IMR-90 (cell line): ENCODE data around the gene G6PC2. TPM values are rescaled to one million over a fixed set of nuclear protein-coding genes. Genes with fewer than 3 reads are reported as not detected.

Experiments
- ATAC-seq: fragments of 200-7000 bp; cut with Tn5 transposase; 2 replicates; pipeline ENCODE4 v1.9.1; 2020; ENCODE audit warnings: low read depth, mild to moderate bottlenecking, moderate library complexity
- Bru-seq: library from RNA; stranded (reverse); fragments of 400-500 nt; gene quantifications from one replicate; lab custom pipeline; 2021; lab: Mats Ljungman, UMichigan
- BruChase-seq, 2 experiments: library from RNA; stranded (reverse); fragments of 400-500 nt; gene quantifications; one replicate each; lab custom pipeline; 2021; lab: Mats Ljungman, UMichigan
- BruUV-seq: library from RNA; stranded (reverse); fragments of 400-500 nt; replicated peaks from 2 replicates; lab custom pipeline; 2021; lab: Mats Ljungman, UMichigan
- CTCF ChIA-PET: fragments of 300-600 bp; formaldehyde crosslinking; extraction: SDS; loops from one replicate; lab custom pipeline; 2021; ENCODE audit warnings: antibody characterized with exemption; lab: Yijun Ruan, JAX
- POLR2A ChIA-PET: fragments of 300-600 bp; sonication (Branson Sonifier 250); formaldehyde crosslinking; loops from one replicate; lab custom pipeline; 2022; ENCODE audit warnings: antibody characterized with exemption; ENCODE audit not compliant: unreplicated experiment; lab: Charles Lee
- DNase-seq: peaks from one replicate; pipeline ENCODE4 v3.0.0; 2013
- H2AFZ ChIP-seq: replicated peaks from 2 replicates; pipeline ENCODE3; 2013; ENCODE audit warnings: low read length, mild to moderate bottlenecking; ENCODE audit not compliant: poor library complexity
- H2AK5ac ChIP-seq: 2 replicates; pipeline ENCODE4 v1.6.1; 2013; ENCODE audit warnings: low read depth, low read length, inconsistent platforms
- H2AK9ac ChIP-seq: replicated peaks from 2 replicates; pipeline ENCODE3; 2013; ENCODE audit warnings: mild to moderate bottlenecking, low read depth, low read length, moderate library complexity; ENCODE audit not compliant: poor library complexity
- H2BK120ac ChIP-seq: 2 replicates; pipeline ENCODE4 v1.6.1; 2013; ENCODE audit warnings: low read depth, low read length, inconsistent platforms
- H2BK15ac ChIP-seq: 3 replicates; pipeline ENCODE4 v1.6.1; 2013; ENCODE audit warnings: low read depth, low read length, inconsistent platforms
- H2BK20ac ChIP-seq: 2 replicates; pipeline ENCODE4 v1.6.1; 2013; ENCODE audit warnings: low read depth, mild to moderate bottlenecking, inconsistent platforms, low read length, moderate library complexity
- H2BK5ac ChIP-seq: 2 replicates; pipeline ENCODE4 v1.6.1; 2013; ENCODE audit warnings: mild to moderate bottlenecking, low read depth, low read length, inconsistent platforms; ENCODE audit not compliant: poor library complexity, severe bottlenecking
- H3K14ac ChIP-seq: replicated peaks from 2 replicates; pipeline ENCODE4 v1.6.1; 2013; ENCODE audit warnings: low read depth, low read length, inconsistent platforms
- H3K18ac ChIP-seq: 2 replicates; pipeline ENCODE4 v1.6.1; 2013; ENCODE audit warnings: low read depth, low read length, control low read depth
- H3K23ac ChIP-seq: 2 replicates; pipeline ENCODE4 v1.6.1; 2013; ENCODE audit warnings: low read depth, low read length, inconsistent platforms
- H3K27ac ChIP-seq: 2 replicates; pipeline ENCODE4 v1.5.1; 2013; ENCODE audit warnings: mild to moderate bottlenecking, control low read depth, low read length; ENCODE audit not compliant: insufficient read depth
- H3K27me3 ChIP-seq: 2 replicates; pipeline ENCODE4 v1.6.1; 2013; ENCODE audit warnings: low read length; ENCODE audit not compliant: control insufficient read depth, insufficient read depth
- H3K36me3 ChIP-seq: 2 replicates; pipeline ENCODE4 v1.6.1; 2013; ENCODE audit warnings: low read length, mixed read lengths; ENCODE audit not compliant: control insufficient read depth, insufficient read depth
- H3K4ac ChIP-seq: 2 replicates; pipeline ENCODE4 v1.6.1; 2013; ENCODE audit warnings: low read depth, low read length, inconsistent platforms
- H3K4me1 ChIP-seq: 2 replicates; pipeline ENCODE4 v1.6.1; 2013; ENCODE audit warnings: low read length, mixed read lengths; ENCODE audit not compliant: control insufficient read depth, insufficient read depth
- H3K4me2 ChIP-seq: 2 replicates; pipeline ENCODE4 v1.6.1; 2013; ENCODE audit warnings: low read depth, mild to moderate bottlenecking, control low read depth, low read length, moderate library complexity
- H3K4me3 ChIP-seq: 2 replicates; pipeline ENCODE4 v1.5.1; 2013; ENCODE audit warnings: low read depth, mild to moderate bottlenecking, control low read depth, low read length, moderate library complexity; ENCODE audit not compliant: insufficient read depth
- H3K56ac ChIP-seq: 2 replicates; pipeline ENCODE4 v1.6.1; 2013; ENCODE audit warnings: low read length, inconsistent platforms; ENCODE audit not compliant: insufficient read depth; ENCODE audit errors: extremely low read depth
- H3K79me1 ChIP-seq, 2 experiments: 2 replicates each; pipeline ENCODE4 v1.6.1; 2013; ENCODE audit warnings: low read length in 2 of 2, inconsistent platforms in 1 of 2, low read depth in 1 of 2
- H3K9ac ChIP-seq: 2 replicates; pipeline ENCODE4 v1.6.1; 2013; ENCODE audit warnings: low read depth, low read length, control low read depth
- H3K9me1 ChIP-seq: 2 replicates; pipeline ENCODE4 v1.6.1; 2013; ENCODE audit warnings: low read length, inconsistent platforms; ENCODE audit not compliant: insufficient read depth
- H3K9me3 ChIP-seq: 2 replicates; pipeline ENCODE4 v1.6.1; 2013; ENCODE audit warnings: low read length; ENCODE audit not compliant: control insufficient read depth, insufficient read depth
- H4K20me1 ChIP-seq: 2 replicates; pipeline ENCODE4 v1.6.1; 2013; ENCODE audit warnings: low read length, inconsistent platforms; ENCODE audit not compliant: insufficient read depth
- H4K5ac ChIP-seq: 2 replicates; pipeline ENCODE4 v1.6.1; 2013; ENCODE audit warnings: mild to moderate bottlenecking, low read depth, low read length, control low read depth
- H4K8ac ChIP-seq, 2 experiments: 2 replicates each; pipeline ENCODE4 v1.6.1; 2013; ENCODE audit warnings: low read depth in 2 of 2, low read length in 2 of 2, control low read depth in 1 of 2, inconsistent platforms in 1 of 2
- H4K91ac ChIP-seq: 2 replicates; pipeline ENCODE4 v1.6.1; 2013; ENCODE audit warnings: low read depth, low read length, inconsistent platforms; ENCODE audit not compliant: insufficient read depth
- BHLHE40 ChIP-seq: fragments of 150-350 bp; IDR thresholded peaks from 2 replicates; pipeline ENCODE4 v1.6.1; 2016; ENCODE audit warnings: mild to moderate bottlenecking, low read depth, low read length
- CEBPB ChIP-seq: IDR thresholded peaks from 2 replicates; pipeline ENCODE4 v1.6.1; 2012; ENCODE audit warnings: low read depth, low read length, improper control_type of control experiment
- NFE2L2 ChIP-seq: fragments of 150-350 bp; IDR thresholded peaks from 2 replicates; pipeline ENCODE4 v1.6.1; 2016; ENCODE audit warnings: low read depth, mild to moderate bottlenecking, low read length
- POLR2A ChIP-seq: IDR thresholded peaks from 2 replicates; pipeline ENCODE4 v1.6.1; 2012; ENCODE audit warnings: mild to moderate bottlenecking, low read depth, low read length
- RAD21 ChIP-seq: IDR thresholded peaks from 2 replicates; pipeline ENCODE4 v1.6.1; 2012; ENCODE audit warnings: low read length, improper control_type of control experiment
- WGBS, 2 experiments: methylation state at CpG; one replicate each; pipeline versions ENCODE4 v1.1.5 to v1.1.7; 2013; ENCODE audit warnings: missing lambda C conversion rate in 2 of 2; ENCODE audit not compliant: insufficient read length in 1 of 2; ENCODE audit errors: extremely low coverage in 2 of 2; 5-methylcytosine and 5-hydroxymethylcytosine counted together
- dilution Hi-C: fragments of 300-500 bp; cut with HindIII; formaldehyde crosslinking; loops from one replicate; pipeline ENCODE4 v1.14.3; 2018; ENCODE audit warnings: low sequenced_read_pairs; ENCODE audit not compliant: unreplicated experiment
- in situ Hi-C: fragments of 300-500 bp; cut with MboI; formaldehyde crosslinking; loops from 3 replicates; pipeline ENCODE4 v1.14.3; 2019; ENCODE audit warnings: low sequenced_read_pairs, inconsistent platforms, mixed read lengths
- intact Hi-C: fragments of 100-400 bp; cut with micrococcal nuclease; formaldehyde crosslinking; loops from 2 replicates; pipeline ENCODE4 v1.10.0; 2022
- long read RNA-seq: library from polyadenylated mRNA; unstranded; transcript quantifications from one replicate; pipeline ENCODE4 v2.0.0, GENCODE V29; 2021; ENCODE audit not compliant: unreplicated experiment
- polyA plus RNA-seq, 3 experiments: library from polyadenylated mRNA; depleted of rRNA; stranded (reverse); fragments of >200 nt; gene quantifications; 2 replicates each; pipeline ENCODE4 v1.2.3, GENCODE V29; 2012; ENCODE audit warnings: low replicate concordance in 1 of 3
- total RNA-seq: library from RNA; depleted of rRNA; stranded (reverse); fragments of >200 nt; gene quantifications from 2 replicates; pipeline ENCODE4 v1.2.3, GENCODE V29; 2012; rRNA removed
- TF ChIP-seq, protein P1 (sequence below): conservative IDR thresholded peaks from 2 replicates; pipeline ENCODE4 v1.5.1; 2012; ENCODE audit warnings: mild to moderate bottlenecking, low read depth, low read length, improper control_type of control experiment

The G6PC2 gene, protein sequence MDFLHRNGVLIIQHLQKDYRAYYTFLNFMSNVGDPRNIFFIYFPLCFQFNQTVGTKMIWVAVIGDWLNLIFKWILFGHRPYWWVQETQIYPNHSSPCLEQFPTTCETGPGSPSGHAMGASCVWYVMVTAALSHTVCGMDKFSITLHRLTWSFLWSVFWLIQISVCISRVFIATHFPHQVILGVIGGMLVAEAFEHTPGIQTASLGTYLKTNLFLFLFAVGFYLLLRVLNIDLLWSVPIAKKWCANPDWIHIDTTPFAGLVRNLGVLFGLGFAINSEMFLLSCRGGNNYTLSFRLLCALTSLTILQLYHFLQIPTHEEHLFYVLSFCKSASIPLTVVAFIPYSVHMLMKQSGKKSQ
- total RNA-seq (not detected in 2 replicates), polyA plus RNA-seq (2012; rRNA removed) (not detected in 2 replicates), Bru-seq, nascent RNA (not detected), BruChase-seq, experiment 1, labeled RNA remaining after a 6-hour chase (not detected), BruChase-seq, experiment 2, labeled RNA remaining after a 2-hour chase (not detected)
- not detected in 2 replicates for polyA plus RNA-seq (2012; cell fraction: cytosol; rRNA removed)
- not detected in 2 replicates for polyA plus RNA-seq (2012; cell fraction: nucleus; rRNA removed; ENCODE audit: low replicate concordance)
- long read RNA-seq, result 0 reads

DNA sequence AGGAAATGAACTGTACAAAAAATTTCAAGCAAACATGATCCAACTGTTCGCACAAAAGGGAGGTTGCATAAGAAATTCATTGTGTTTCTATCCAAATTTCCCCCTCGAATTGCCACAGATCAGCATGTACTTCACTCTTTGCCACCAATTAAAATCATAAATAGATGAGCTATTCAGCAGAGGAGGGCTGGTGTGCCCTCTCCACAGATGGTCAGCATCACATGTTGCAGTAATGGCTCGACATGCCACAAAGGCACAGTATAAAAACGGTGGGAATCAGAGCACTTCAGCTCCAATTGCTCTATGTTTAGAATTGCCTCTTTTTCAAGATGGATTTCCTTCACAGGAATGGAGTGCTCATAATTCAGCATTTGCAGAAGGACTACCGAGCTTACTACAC lies at the start of gene G6PC2:
G6PC2 (plus strand) TSS at position 289 of the 400 bp plus-strand sequence; CDS start at position 330, 41 bp downstream.
- WGBS, 2 experiments, result 49% methylated on average over 2 of the region's 5 CpGs; no CpG with 5 or more reads in 1 of the 2 experiments
- H2BK120ac ChIP-seq, result no peak within 1 kb of the TSS
- H3K18ac ChIP-seq, result no peak within 1 kb of the TSS
- H3K27ac ChIP-seq, result no peak within 1 kb of the TSS
- no peak within 1 kb of the TSS for H3K4ac ChIP-seq
- dilution Hi-C loops (no loop called here), intact Hi-C loops (no loop called here), in situ Hi-C loops (no loop called here)
- H2AFZ ChIP-seq, result no peak within 1 kb of the TSS
- H2AK5ac ChIP-seq, result no peak within 1 kb of the TSS
- no peak within 1 kb of the TSS for H4K5ac ChIP-seq
- CTCF ChIA-PET, result no interaction called here
- H2BK20ac ChIP-seq, result no peak within 1 kb of the TSS
- no peak within 1 kb of the TSS for H3K23ac ChIP-seq
- no peaks in the 10 kb centered on the region for H3K9me3 ChIP-seq
- H4K91ac ChIP-seq, result no peak within 1 kb of the TSS
- no peak within 1 kb of the TSS for H3K4me2 ChIP-seq
- TF ChIP-seq RAD21, result no peak
- no peak for TF ChIP-seq POLR2A
- TF ChIP-seq CEBPB, result no peak
- TF ChIP-seq BHLHE40, result no peak
- no peak for TF ChIP-seq NFE2L2
- TF ChIP-seq, protein P1, sequence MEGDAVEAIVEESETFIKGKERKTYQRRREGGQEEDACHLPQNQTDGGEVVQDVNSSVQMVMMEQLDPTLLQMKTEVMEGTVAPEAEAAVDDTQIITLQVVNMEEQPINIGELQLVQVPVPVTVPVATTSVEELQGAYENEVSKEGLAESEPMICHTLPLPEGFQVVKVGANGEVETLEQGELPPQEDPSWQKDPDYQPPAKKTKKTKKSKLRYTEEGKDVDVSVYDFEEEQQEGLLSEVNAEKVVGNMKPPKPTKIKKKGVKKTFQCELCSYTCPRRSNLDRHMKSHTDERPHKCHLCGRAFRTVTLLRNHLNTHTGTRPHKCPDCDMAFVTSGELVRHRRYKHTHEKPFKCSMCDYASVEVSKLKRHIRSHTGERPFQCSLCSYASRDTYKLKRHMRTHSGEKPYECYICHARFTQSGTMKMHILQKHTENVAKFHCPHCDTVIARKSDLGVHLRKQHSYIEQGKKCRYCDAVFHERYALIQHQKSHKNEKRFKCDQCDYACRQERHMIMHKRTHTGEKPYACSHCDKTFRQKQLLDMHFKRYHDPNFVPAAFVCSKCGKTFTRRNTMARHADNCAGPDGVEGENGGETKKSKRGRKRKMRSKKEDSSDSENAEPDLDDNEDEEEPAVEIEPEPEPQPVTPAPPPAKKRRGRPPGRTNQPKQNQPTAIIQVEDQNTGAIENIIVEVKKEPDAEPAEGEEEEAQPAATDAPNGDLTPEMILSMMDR, result no peak
- 0 out of 2 replicates have a peak, but pooled peaks cover 1% of the 10 kb centered on the region for H3K27me3 ChIP-seq
- no TSS peak for BruUV-seq
- H3K9ac ChIP-seq, result no peak within 1 kb of the TSS
- H2BK5ac ChIP-seq, result no peak within 1 kb of the TSS
- H3K79me1 ChIP-seq, result no peaks in the 10 kb centered on the region
- H3K9me1 ChIP-seq, result no peaks in the 10 kb centered on the region
- no peaks in the 10 kb centered on the region for H3K4me1 ChIP-seq
- H4K20me1 ChIP-seq, result no peaks in the 10 kb centered on the region
- H3K14ac ChIP-seq, result no peak within 1 kb of the TSS
- DNase-seq, result no peak
- H4K8ac ChIP-seq, result no peak within 1 kb of the TSS
- no peaks in the 10 kb centered on the region for H3K36me3 ChIP-seq
- no peak within 1 kb of the TSS for H3K56ac ChIP-seq
- H2BK15ac ChIP-seq, result no peak within 1 kb of the TSS
- no peak within 1 kb of the TSS for H2AK9ac ChIP-seq
- no peak within 1 kb of the TSS for H3K4me3 ChIP-seq
- no peak for ATAC-seq
- POLR2A ChIA-PET, result no interaction called here
